ENCODE data around the gene FASTKD3. TPM values are rescaled to one million over a fixed set of nuclear protein-coding genes. Genes with fewer than 3 reads are reported as not detected.

The FASTKD3 gene
- total and polyA plus RNA-seq, 3 experiments from 2014 or later, result 12.3 to 21.3 (median 20.4) TPM

GRCh38 chr5:7868427-7868772 is 431 bp downstream of the FASTKD3 start:
- Mint-ChIP-seq H3K27ac (peak overlapping the region; percentile 85 to 98 (median 92)), H3K4me3 (peak overlapping the region; percentile 92 to 98 (median 95)), H3K9me3 (no peaks in the 10 kb centered on the region), H3K36me3 (peaks cover 2 to 41% (median 14%) of the 10 kb centered on the region in 3 donors), H3K27me3 (peaks cover 0 to 3% of the 10 kb centered on the region in 2 donors), H3K4me1 (peaks cover 66 to 79% (median 77%) of the 10 kb centered on the region in 3 donors)
- peak overlapping the region; percentile 66 for H3K27ac ChIP-seq (ENCODE audit: low read depth, low read length)
- no peak for DNase-seq
- ChIA-PET POLR2A (interaction anchor here (0.6 to 0.8 kb wide), 2 partner anchors 10 to 1157 kb away, joined by 3 read pairs; no protein-coding TSS in a partner anchor), CTCF (interaction anchor here (1.1 to 2.4 kb wide), 5 partner anchors 8 to 22 kb away, joined by 3 to 9 read pairs (median 7); no protein-coding TSS in a partner anchor)
- no peaks in the 10 kb centered on the region for H3K27me3 ChIP-seq (ENCODE audit: insufficient read depth, low read length, poor library complexity, severe bottlenecking)
- H3K9me3 ChIP-seq (ENCODE audit: low read length), result no peaks in the 10 kb centered on the region
- peaks cover 48% of the 10 kb centered on the region for H3K4me1 ChIP-seq (ENCODE audit: insufficient read depth, low read length)
- H3K4me3 ChIP-seq (ENCODE audit: low read length), result peak overlapping the region; percentile 71
- H3K36me3 ChIP-seq (ENCODE audit: insufficient read depth, low read length), result no peaks in the 10 kb centered on the region

- DNase-seq, result no peak
- no peak overlapping the region for H3K27ac ChIP-seq (ENCODE audit: low read depth, low read length)
- peak overlapping the region in 3 of 8 donors; percentile 34 to 69 (median 64) for H3K27ac Mint-ChIP-seq
- H3K4me3 ChIP-seq (ENCODE audit: low read length), result no peak overlapping the region
- H3K4me1 Mint-ChIP-seq, result peaks cover 57 to 71% (median 71%) of the 10 kb centered on the region in 3 donors
- peaks cover 2 to 51% (median 21%) of the 10 kb centered on the region in 3 donors for H3K36me3 Mint-ChIP-seq
- H3K36me3 ChIP-seq (ENCODE audit: insufficient read depth, low read length), result no peaks in the 10 kb centered on the region
- H3K27me3 Mint-ChIP-seq, result peaks cover 0 to 3% of the 10 kb centered on the region in 2 donors
- H3K9me3 ChIP-seq (ENCODE audit: low read length), result no peaks in the 10 kb centered on the region
- ChIA-PET POLR2A (no interaction called here), CTCF (no interaction called here)
- H3K27me3 ChIP-seq (ENCODE audit: insufficient read depth, low read length, poor library complexity, severe bottlenecking), result no peaks in the 10 kb centered on the region
- H3K9me3 Mint-ChIP-seq, result no peaks in the 10 kb centered on the region
- H3K4me1 ChIP-seq (ENCODE audit: insufficient read depth, low read length), result peaks cover 36% of the 10 kb centered on the region
- peak overlapping the region in 6 of 7 donors; percentile 37 to 96 (median 48) for H3K4me3 Mint-ChIP-seq
Observed at GRCh38 chr5:7867260-7867659, 1.6 kb downstream of the FASTKD3 start.

GRCh38 chr5:7866196-7866595 is 2.6 kb downstream of the FASTKD3 start:
- no peak overlapping the region for H3K4me3 ChIP-seq (ENCODE audit: low read length)
- H3K4me1 Mint-ChIP-seq, result peaks cover 46 to 60% (median 60%) of the 10 kb centered on the region in 3 donors
- no peaks in the 10 kb centered on the region for H3K36me3 ChIP-seq (ENCODE audit: insufficient read depth, low read length)
- ChIA-PET CTCF (no interaction called here), POLR2A (no interaction called here)
- peak overlapping the region in 1 of 8 donors; percentile 22 for H3K27ac Mint-ChIP-seq
- H3K27ac ChIP-seq (ENCODE audit: low read depth, low read length), result no peak overlapping the region
- H3K27me3 ChIP-seq (ENCODE audit: insufficient read depth, low read length, poor library complexity, severe bottlenecking), result no peaks in the 10 kb centered on the region
- H3K4me3 Mint-ChIP-seq, result peak overlapping the region in 1 of 7 donors; percentile 32
- H3K4me1 ChIP-seq (ENCODE audit: insufficient read depth, low read length), result peaks cover 26% of the 10 kb centered on the region
- no peaks in the 10 kb centered on the region for H3K9me3 Mint-ChIP-seq
- H3K9me3 ChIP-seq (ENCODE audit: low read length), result no peaks in the 10 kb centered on the region
- DNase-seq, result no peak
- peaks cover 0 to 3% of the 10 kb centered on the region in 2 donors for H3K27me3 Mint-ChIP-seq
- peaks cover 2 to 58% (median 23%) of the 10 kb centered on the region in 3 donors for H3K36me3 Mint-ChIP-seq

GRCh38 chr5:7857926-7858632 is 10.8 kb downstream of the FASTKD3 start:
- POLR2A ChIA-PET, result no interaction called here
- peaks cover 5 to 48% (median 17%) of the 10 kb centered on the region in 3 donors for H3K36me3 Mint-ChIP-seq
- Histone ChIP-seq H3K4me3 (ENCODE audit: low read length) (no peak overlapping the region), H3K36me3 (ENCODE audit: insufficient read depth, low read length) (peaks cover 11% of the 10 kb centered on the region), H3K27me3 (ENCODE audit: insufficient read depth, low read length, poor library complexity, severe bottlenecking) (no peaks in the 10 kb centered on the region), H3K27ac (ENCODE audit: low read depth, low read length) (no peak overlapping the region), H3K4me1 (ENCODE audit: insufficient read depth, low read length) (peaks cover 9% of the 10 kb centered on the region), H3K9me3 (ENCODE audit: low read length) (no peaks in the 10 kb centered on the region)
- peak overlapping the region in 2 of 8 donors; percentile 9 to 10 for H3K27ac Mint-ChIP-seq
- H3K4me3 Mint-ChIP-seq, result no peak overlapping the region
- H3K9me3 Mint-ChIP-seq, result no peaks in the 10 kb centered on the region
- CTCF ChIA-PET, result interaction anchor here (0.9 to 1.7 kb wide), 2 partner anchors 11 to 1113 kb away, joined by 3 to 9 read pairs; partner anchors contain the start of genes FASTKD3 and MTRR
- peaks cover 7 to 17% (median 9%) of the 10 kb centered on the region in 3 donors for H3K4me1 Mint-ChIP-seq
- DNase-seq, result no peak
- H3K27me3 Mint-ChIP-seq, result peaks cover 0 to 2% of the 10 kb centered on the region in 2 donors

- ChIA-PET CTCF (interaction anchor here (1.7 kb wide), 1 partner anchor 12 kb away, joined by 9 read pairs; the partner anchor contains the start of genes FASTKD3 and MTRR), POLR2A (no interaction called here)
- Mint-ChIP-seq H3K4me3 (no peak overlapping the region), H3K9me3 (no peaks in the 10 kb centered on the region), H3K36me3 (peaks cover 5 to 41% (median 10%) of the 10 kb centered on the region in 3 donors), H3K27ac (peak overlapping the region in 1 of 8 donors; percentile 25), H3K27me3 (peaks cover under 1 to 2% of the 10 kb centered on the region in 2 donors), H3K4me1 (peaks cover 9 to 18% (median 11%) of the 10 kb centered on the region in 3 donors)
- no peak for DNase-seq
- no peak overlapping the region for H3K27ac ChIP-seq (ENCODE audit: low read depth, low read length)
- H3K4me1 ChIP-seq (ENCODE audit: insufficient read depth, low read length), result peaks cover 9% of the 10 kb centered on the region
- no peaks in the 10 kb centered on the region for H3K9me3 ChIP-seq (ENCODE audit: low read length)
- H3K36me3 ChIP-seq (ENCODE audit: insufficient read depth, low read length), result peaks cover 11% of the 10 kb centered on the region
- no peak overlapping the region for H3K4me3 ChIP-seq (ENCODE audit: low read length)
- H3K27me3 ChIP-seq (ENCODE audit: insufficient read depth, low read length, poor library complexity, severe bottlenecking), result no peaks in the 10 kb centered on the region
Observed at GRCh38 chr5:7857361-7857760, 11.5 kb downstream of the FASTKD3 start.

- no peaks in the 10 kb centered on the region for H3K27me3 ChIP-seq (ENCODE audit: insufficient read depth, low read length, poor library complexity, severe bottlenecking)
- peaks cover 9% of the 10 kb centered on the region for H3K4me1 ChIP-seq (ENCODE audit: insufficient read depth, low read length)
- Mint-ChIP-seq H3K9me3 (no peaks in the 10 kb centered on the region), H3K27ac (peak overlapping the region in 1 of 8 donors; percentile 36), H3K4me3 (no peak overlapping the region), H3K4me1 (peaks cover 14 to 23% (median 16%) of the 10 kb centered on the region in 3 donors), H3K36me3 (peaks cover 5 to 38% (median 10%) of the 10 kb centered on the region in 3 donors), H3K27me3 (peaks cover 2 to 6% of the 10 kb centered on the region in 2 donors)
- H3K4me3 ChIP-seq (ENCODE audit: low read length), result no peak overlapping the region
- no peak overlapping the region for H3K27ac ChIP-seq (ENCODE audit: low read depth, low read length)
- CTCF ChIA-PET, result interaction anchor here (1.1 kb wide), 2 partner anchors 12 to 16 kb away, joined by 3 read pairs; partner anchors contain the start of genes FASTKD3 and MTRR
- H3K9me3 ChIP-seq (ENCODE audit: low read length), result no peaks in the 10 kb centered on the region
- DNase-seq, result peak in 1 of 5 donors; percentile 20
- H3K36me3 ChIP-seq (ENCODE audit: insufficient read depth, low read length), result peaks cover 11% of the 10 kb centered on the region
- POLR2A ChIA-PET, result no interaction called here
Observed at GRCh38 chr5:7856855-7857254, 12.0 kb downstream of the FASTKD3 start.

GRCh38 chr5:7855611-7856010 is 13.2 kb downstream of the FASTKD3 start:
- CTCF ChIA-PET, result interaction anchor here (0.5 to 1.1 kb wide), 3 partner anchors 13 to 1088 kb away, joined by 3 read pairs; partner anchors contain the start of genes FASTKD3 and MTRR
- Histone ChIP-seq H3K36me3 (ENCODE audit: insufficient read depth, low read length) (peaks cover 7% of the 10 kb centered on the region), H3K9me3 (ENCODE audit: low read length) (no peaks in the 10 kb centered on the region), H3K4me1 (ENCODE audit: insufficient read depth, low read length) (peaks cover 9% of the 10 kb centered on the region), H3K4me3 (ENCODE audit: low read length) (no peak overlapping the region), H3K27me3 (ENCODE audit: insufficient read depth, low read length, poor library complexity, severe bottlenecking) (no peaks in the 10 kb centered on the region), H3K27ac (ENCODE audit: low read depth, low read length) (no peak overlapping the region)
- DNase-seq, result no peak
- Mint-ChIP-seq H3K4me1 (peaks cover 20 to 26% (median 25%) of the 10 kb centered on the region in 3 donors), H3K4me3 (no peak overlapping the region), H3K27ac (peak overlapping the region in 1 of 8 donors; percentile 42), H3K9me3 (no peaks in the 10 kb centered on the region), H3K27me3 (peaks cover 8 to 12% of the 10 kb centered on the region in 2 donors), H3K36me3 (peaks cover 5 to 27% (median 9%) of the 10 kb centered on the region in 3 donors)
- POLR2A ChIA-PET, result no interaction called here

GRCh38 chr5:7852988-7853387 is 15.8 kb downstream of the FASTKD3 start:
- ChIA-PET CTCF (no interaction called here), POLR2A (no interaction called here)
- Histone ChIP-seq H3K27ac (ENCODE audit: low read depth, low read length) (no peak overlapping the region), H3K4me3 (ENCODE audit: low read length) (no peak overlapping the region), H3K9me3 (ENCODE audit: low read length) (no peaks in the 10 kb centered on the region), H3K27me3 (ENCODE audit: insufficient read depth, low read length, poor library complexity, severe bottlenecking) (peaks cover 8% of the 10 kb centered on the region), H3K36me3 (ENCODE audit: insufficient read depth, low read length) (no peaks in the 10 kb centered on the region), H3K4me1 (ENCODE audit: insufficient read depth, low read length) (peaks cover 8% of the 10 kb centered on the region)
- DNase-seq, result no peak
- Mint-ChIP-seq H3K4me3 (peak overlapping the region in 1 of 7 donors; percentile 68), H3K27ac (peak overlapping the region in 1 of 8 donors; percentile 39), H3K27me3 (peaks cover 20 to 32% of the 10 kb centered on the region in 2 donors), H3K4me1 (peaks cover 19 to 30% (median 22%) of the 10 kb centered on the region in 3 donors), H3K36me3 (peaks cover 0 to 3% (median 3%) of the 10 kb centered on the region in 3 donors), H3K9me3 (no peaks in the 10 kb centered on the region)
